ENCODE data around the gene MMP23B. TPM values are rescaled to one million over a fixed set of nuclear protein-coding genes. Genes with fewer than 3 reads are reported as not detected.

The MMP23B gene
- total and polyA plus RNA-seq, 2 of the 8 experiments (the other 6 are each of a cell fraction or from before 2014, with no cell fraction given) = 9.2 to 14.6 TPM

- TF ChIP-seq CHD7 (IDR thresholded peaks at IDR 0.05; ENCODE audit: insufficient replicate concordance, low read length) (no peak), BRCA1 (IDR thresholded peaks at IDR 0.05; ENCODE audit: low read depth, low read length) (no peak)
Measured at GRCh38 chr1:1625824-1626206, 6.2 kb upstream of the MMP23B start (continued).
